A549 treated with AZD9567 at 1 μM for 4 hours (cell line): ENCODE measurements around the gene NPEPL1. TPM values are rescaled to one million over a fixed set of nuclear protein-coding genes. Genes with fewer than 3 reads are reported as not detected.

ENCODE experiments used
- total RNA-seq: library from RNA; stranded (reverse); fragments of 200-300 nt; extraction: Qiagen RNA extraction; gene quantifications from 5 replicates; pipeline ENCODE4 v1.2.3, GENCODE V29; 2022; ENCODE audit not compliant: insufficient read depth

NPEPL1 gene, protein sequence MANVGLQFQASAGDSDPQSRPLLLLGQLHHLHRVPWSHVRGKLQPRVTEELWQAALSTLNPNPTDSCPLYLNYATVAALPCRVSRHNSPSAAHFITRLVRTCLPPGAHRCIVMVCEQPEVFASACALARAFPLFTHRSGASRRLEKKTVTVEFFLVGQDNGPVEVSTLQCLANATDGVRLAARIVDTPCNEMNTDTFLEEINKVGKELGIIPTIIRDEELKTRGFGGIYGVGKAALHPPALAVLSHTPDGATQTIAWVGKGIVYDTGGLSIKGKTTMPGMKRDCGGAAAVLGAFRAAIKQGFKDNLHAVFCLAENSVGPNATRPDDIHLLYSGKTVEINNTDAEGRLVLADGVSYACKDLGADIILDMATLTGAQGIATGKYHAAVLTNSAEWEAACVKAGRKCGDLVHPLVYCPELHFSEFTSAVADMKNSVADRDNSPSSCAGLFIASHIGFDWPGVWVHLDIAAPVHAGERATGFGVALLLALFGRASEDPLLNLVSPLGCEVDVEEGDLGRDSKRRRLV
- 21.2 to 37.4 TPM (median 33.9 TPM) in 5 replicates for total RNA-seq

DNA sequence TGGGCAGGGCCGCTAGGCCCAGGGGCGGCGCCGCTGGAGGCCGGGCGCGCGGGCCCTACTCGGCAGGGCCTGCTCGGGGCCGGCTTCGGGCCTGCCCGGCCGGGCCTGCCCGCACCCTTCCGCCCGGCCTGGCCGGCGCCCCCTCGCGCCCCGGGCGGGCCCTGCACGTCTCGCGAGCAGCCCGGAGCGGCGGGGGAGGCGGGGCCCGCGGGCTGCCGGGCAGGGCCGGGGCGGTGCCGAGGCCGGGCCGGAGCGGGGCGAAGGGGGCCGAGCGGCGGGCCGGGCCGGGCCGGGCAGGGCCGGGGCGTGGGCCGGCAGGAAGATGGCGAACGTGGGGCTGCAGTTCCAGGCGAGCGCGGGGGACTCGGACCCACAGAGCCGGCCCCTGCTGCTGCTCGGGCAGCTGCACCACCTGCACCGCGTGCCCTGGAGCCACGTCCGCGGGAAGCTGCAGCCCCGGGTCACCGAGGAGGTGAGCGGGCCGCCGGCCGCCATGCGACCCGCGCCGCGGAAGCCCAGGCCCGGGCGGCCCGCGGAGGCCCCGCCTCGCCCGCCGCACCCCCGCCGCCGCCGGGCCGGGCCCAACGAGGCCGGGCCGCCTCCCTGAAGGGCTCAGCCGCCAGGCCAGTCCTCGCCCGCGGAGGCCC is at the start of gene NPEPL1:
NPEPL1 (plus strand) TSS at position 222 of the 647 bp plus-strand sequence; CDS start at position 323, 101 bp downstream.

DNA sequence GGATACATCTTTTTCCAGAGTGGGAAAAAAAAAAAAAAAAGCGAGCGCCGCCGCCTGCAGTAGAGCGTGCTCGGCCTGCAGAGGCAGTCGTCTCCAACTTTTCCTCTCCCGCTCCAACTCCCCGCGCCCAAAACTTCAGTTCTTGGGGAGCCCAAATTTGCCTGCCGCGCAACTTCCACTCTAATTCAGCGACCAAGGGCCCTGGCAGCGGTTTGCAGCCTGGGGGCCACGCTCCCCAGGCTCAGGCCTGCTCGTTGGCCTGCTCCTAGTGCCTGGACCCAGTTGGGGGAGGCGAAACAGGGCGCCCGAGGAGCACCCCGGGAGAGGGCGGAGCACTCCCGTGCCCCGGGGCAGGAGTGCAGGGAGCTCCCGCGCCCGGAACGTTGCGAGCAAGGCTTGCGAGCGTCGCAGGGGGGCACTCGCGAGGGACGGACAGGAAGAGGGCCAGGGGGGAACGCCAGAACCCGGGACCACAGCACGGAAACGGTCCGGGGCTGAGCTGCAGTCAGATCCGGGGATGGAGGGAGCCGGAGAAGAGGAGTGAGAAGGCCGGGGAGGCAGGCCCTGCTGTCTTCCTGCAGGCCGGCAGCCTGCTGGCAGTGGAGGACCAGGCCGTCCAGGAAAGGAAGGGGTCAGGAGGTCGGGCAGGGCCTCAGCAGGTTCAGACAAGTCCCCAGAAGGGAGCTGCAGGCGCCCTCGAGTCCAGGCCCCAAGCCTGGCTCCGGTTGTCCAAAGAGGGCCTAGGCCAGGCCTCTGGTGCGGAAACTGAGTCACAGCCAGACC is 41.6 kb upstream of the NPEPL1 start, which contains the start of gene STX16:
STX16 (plus strand) TSS at position 508 of the 783 bp plus-strand sequence. CDS start 724 bp downstream, outside the sequence.

Other genes with a start within 250 kb of the NPEPL1 start
- gene APCDD1L, start 177.4 kb upstream of the NPEPL1 start, total RNA-seq = 0.05 to 0.16 TPM (median 0.07 TPM) in 4 of 5 replicates, not detected in the other
- 30.6 to 40.7 TPM (median 34.2 TPM) in 5 replicates for gene STX16, start 41.5 kb upstream of the NPEPL1 start, total RNA-seq
- not detected in 5 replicates for gene GNAS-AS1, start 158.1 kb downstream of the NPEPL1 start, total RNA-seq
- gene GNAS, start 159.9 kb downstream of the NPEPL1 start, total RNA-seq = 674 to 802 TPM (median 697 TPM) in 5 replicates